K562 (cell line): ENCODE data around the gene RHOBTB3. TPM values are rescaled to one million over a fixed set of nuclear protein-coding genes. Genes with fewer than 3 reads are reported as not detected.

Experiments used
- ARID1B ChIP-seq: fragments of 450-650 bp; IDR thresholded peaks from 2 replicates; pipeline ENCODE4 v1.6.1; 2016; ENCODE audit warnings: antibody characterized with exemption, mild to moderate bottlenecking, inconsistent platforms
- CBFB ChIP-seq: sonication (generic); formaldehyde crosslinking; IDR thresholded peaks from 2 replicates; pipeline ENCODE4 v1.4.0; 2020; ENCODE audit warnings: mild to moderate bottlenecking, missing genetic modification reagents
- EP300 ChIP-seq: IDR thresholded peaks from 2 replicates; pipeline ENCODE4 v1.6.1; 2012; ENCODE audit warnings: low read length, improper control_type of control experiment
- ESRRA ChIP-seq: fragments of 450-650 bp; IDR thresholded peaks from 2 replicates; pipeline ENCODE4 v1.6.1; 2014; ENCODE audit warnings: low read depth, mild to moderate bottlenecking, moderate library complexity, borderline replicate concordance
- FIP1L1 ChIP-seq: fragments of 200-400 bp; formaldehyde crosslinking; IDR thresholded peaks from 2 replicates; pipeline ENCODE4 v1.6.1; 2018; ENCODE audit warnings: mild to moderate bottlenecking, low read depth, low read length; ENCODE audit not compliant: poor library complexity, severe bottlenecking
- HDAC3 ChIP-seq: fragments of 450-650 bp; IDR thresholded peaks from 2 replicates; pipeline ENCODE4 v1.6.1; 2018; ENCODE audit warnings: borderline replicate concordance, mild to moderate bottlenecking, moderate library complexity; ENCODE audit not compliant: partially characterized antibody
- MBD2 ChIP-seq: sonication (generic); IDR thresholded peaks from 2 replicates; pipeline ENCODE4 v1.6.1; 2016; ENCODE audit warnings: low read depth, borderline replicate concordance
- MCM7 ChIP-seq, 2 experiments: fragments of 450-650 bp; IDR thresholded peaks; 2 replicates each; pipeline ENCODE4 v1.6.1; 2016 to 2018
- MTA3 ChIP-seq: fragments of 450-650 bp; formaldehyde crosslinking; IDR thresholded peaks from 2 replicates; pipeline ENCODE4 v1.6.1; 2017; ENCODE audit warnings: mild to moderate bottlenecking, borderline replicate concordance
- NCOA2 ChIP-seq, 2 experiments: fragments of 450-650 bp; IDR thresholded peaks; 2 replicates each; pipeline ENCODE4 v1.6.1; 2018; ENCODE audit warnings: mild to moderate bottlenecking in 2 of 2, moderate library complexity in 1 of 2; ENCODE audit not compliant: partially characterized antibody in 2 of 2
- PHB2 ChIP-seq: fragments of 450-650 bp; IDR thresholded peaks from 2 replicates; pipeline ENCODE4 v1.6.1; 2017; ENCODE audit warnings: low read depth
- POLR2H ChIP-seq: IDR thresholded peaks from 2 replicates; pipeline ENCODE4 v1.6.1; 2016; ENCODE audit warnings: missing genetic modification characterization, low read depth, mild to moderate bottlenecking, control low read depth, missing compliant biosample characterization, moderate library complexity
- SMAD1 ChIP-seq: fragments of 150-350 bp; IDR thresholded peaks from 2 replicates; pipeline ENCODE4 v1.6.1; 2014; ENCODE audit warnings: low read length, low read depth; ENCODE audit not compliant: partially characterized antibody
- SMAD3 ChIP-seq: fragments of 450-650 bp; formaldehyde crosslinking; conservative IDR thresholded peaks from 2 replicates; pipeline ENCODE4 v1.4.0; 2020; ENCODE audit warnings: mild to moderate bottlenecking
- SMARCA4 ChIP-seq: fragments of 450-650 bp; IDR thresholded peaks from 2 replicates; pipeline ENCODE4 v1.6.1; 2016
- TBP ChIP-seq: optimal IDR thresholded peaks from 2 replicates; pipeline ENCODE3; 2011; ENCODE audit warnings: low read depth, low read length, improper control_type of control experiment
- TRIM24 ChIP-seq, 2 experiments: fragments of 450-650 bp; IDR thresholded peaks; 2 replicates each; pipeline ENCODE4 v1.6.1; 2016
- U2AF1 ChIP-seq: fragments of 200-400 bp; formaldehyde crosslinking; optimal IDR thresholded peaks from 2 replicates; pipeline ENCODE3; 2017; ENCODE audit warnings: mild to moderate bottlenecking, low read depth, low read length, moderate library complexity
- ZNF589 ChIP-seq: fragments of 200-800 bp; sonication (Bioruptor generic); IDR thresholded peaks from 2 replicates; pipeline ENCODE4 v1.6.1; 2016; ENCODE audit warnings: low read depth, missing genetic modification characterization, missing compliant biosample characterization
- ZSCAN29 ChIP-seq: fragments of 450-650 bp; IDR thresholded peaks from 2 replicates; pipeline ENCODE4 v1.6.1; 2017
- ZSCAN32 ChIP-seq: fragments of 450-650 bp; formaldehyde crosslinking; IDR thresholded peaks from 2 replicates; pipeline ENCODE4 v1.4.0; 2020; ENCODE audit warnings: mild to moderate bottlenecking, moderate library complexity
- polyA plus RNA-seq, 8 experiments: library from polyadenylated mRNA; depleted of rRNA in 4 of 8; stranded (reverse) in 5 of 8; unstranded in 3 of 8; fragments of >200 nt; fragmentation: Nextera tagmentation in 2 of 8; fragmentation: Illumina TruSeq in 1 of 8; extraction: Ambion mirVana in 2 of 8; extraction: Trizol in 1 of 8; gene quantifications; 2 replicates each; pipeline versions ENCODE4 v1.2.1 to v1.2.3, GENCODE V29; 2011 to 2014; ENCODE audit warnings: inconsistent platforms in 1 of 8, missing spikeins in 1 of 8
- total RNA-seq, 7 experiments: library from RNA; depleted of rRNA in 6 of 7; stranded (reverse); fragments of >200 nt in 6 of 7; fragmentation: Illumina TruSeq in 2 of 7; extraction: Trizol in 2 of 7; gene quantifications; 2 replicates each; pipeline versions ENCODE4 v1.2.1 to v1.2.3, GENCODE V29; 2011 to 2021; ENCODE audit warnings: low replicate concordance in 1 of 7
- TF ChIP-seq, protein P1 (sequence below): fragments of 200-800 bp; sonication (Bioruptor generic); IDR thresholded peaks from 2 replicates; pipeline ENCODE4 v1.6.1; 2017; ENCODE audit warnings: missing genetic modification characterization, missing compliant biosample characterization
- TF ChIP-seq, protein P2 (sequence below), 2 experiments: IDR thresholded peaks; 2 replicates each; pipeline ENCODE4 v1.6.1; 2012; ENCODE audit warnings: improper control_type of control experiment in 2 of 2, low read depth in 2 of 2, low read length in 2 of 2, borderline replicate concordance in 1 of 2
- TF ChIP-seq, protein P3 (sequence below): fragments of 450-650 bp; IDR thresholded peaks from 2 replicates; pipeline ENCODE4 v1.6.1; 2016; ENCODE audit warnings: borderline replicate concordance

RHOBTB3 gene
- total and polyA plus RNA-seq, 9 of the 15 experiments (the other 6 are each of a cell fraction or from before 2014, with no cell fraction given), result 39.7 to 143 (median 115) TPM

DNA sequence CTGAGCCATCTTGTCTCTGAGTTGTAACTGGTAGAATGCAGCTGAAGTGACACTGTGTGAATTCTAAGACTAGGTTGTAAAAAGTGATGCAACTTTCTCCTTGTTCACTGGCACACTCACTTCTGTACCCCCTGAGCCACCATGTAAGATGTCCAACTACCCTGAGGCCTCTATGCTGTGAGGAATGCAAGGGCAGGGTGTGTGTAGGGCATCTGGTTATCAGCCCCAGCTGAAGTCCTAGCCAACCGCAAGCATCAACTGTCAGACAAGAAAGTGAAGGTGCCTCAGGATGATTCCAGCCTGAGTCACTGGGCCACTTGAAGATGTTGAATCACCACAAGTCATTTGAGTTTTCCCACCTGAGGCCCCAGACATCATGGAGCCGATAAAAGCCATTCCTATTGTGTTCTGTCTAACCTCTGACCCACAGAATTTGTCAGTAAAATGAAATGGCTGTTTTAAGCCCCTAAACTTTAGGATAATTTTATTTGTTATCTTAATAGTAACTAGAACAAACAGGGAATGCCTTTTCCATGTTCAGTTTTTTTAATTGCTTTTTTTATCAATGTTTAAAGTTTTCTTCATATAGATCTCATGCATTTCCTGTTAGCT lies 18.7 kb upstream of the RHOBTB3 start (continued):
- peak; percentile 85 to 89 for TF ChIP-seq TRIM24 (IDR thresholded peaks at IDR 0.05)
- TF ChIP-seq ESRRA, result peak; percentile 97
- TF ChIP-seq SMARCA4, result peak; percentile 98
- peak; percentile 95 for TF ChIP-seq HDAC3
- no peak for TF ChIP-seq MCM7 (IDR thresholded peaks at IDR 0.05)
- peak; percentile 83 for TF ChIP-seq PHB2
- TF ChIP-seq NCOA2 (IDR thresholded peaks at IDR 0.05; ENCODE audit: partially characterized antibody in 2 of 2), result peak; percentile 84 to 90
- 0 out of 2 replicates have a peak, but pooled peaks have one; percentile 40 for TF ChIP-seq SMAD3 (CRISPR knock-in tag)
- TF ChIP-seq U2AF1, result no peak
- TF ChIP-seq MTA3, result peak; percentile 92
- no peak for TF ChIP-seq FIP1L1
- 0 out of 2 replicates have a peak, but pooled peaks have one; percentile 47 for TF ChIP-seq ZNF589 (CRISPR knock-in tag)
- peak; percentile 87 for TF ChIP-seq ZSCAN32 (CRISPR knock-in tag)
- no peak for TF ChIP-seq ZSCAN29
- peak; percentile 96 for TF ChIP-seq SMAD1
- TF ChIP-seq, protein P1, sequence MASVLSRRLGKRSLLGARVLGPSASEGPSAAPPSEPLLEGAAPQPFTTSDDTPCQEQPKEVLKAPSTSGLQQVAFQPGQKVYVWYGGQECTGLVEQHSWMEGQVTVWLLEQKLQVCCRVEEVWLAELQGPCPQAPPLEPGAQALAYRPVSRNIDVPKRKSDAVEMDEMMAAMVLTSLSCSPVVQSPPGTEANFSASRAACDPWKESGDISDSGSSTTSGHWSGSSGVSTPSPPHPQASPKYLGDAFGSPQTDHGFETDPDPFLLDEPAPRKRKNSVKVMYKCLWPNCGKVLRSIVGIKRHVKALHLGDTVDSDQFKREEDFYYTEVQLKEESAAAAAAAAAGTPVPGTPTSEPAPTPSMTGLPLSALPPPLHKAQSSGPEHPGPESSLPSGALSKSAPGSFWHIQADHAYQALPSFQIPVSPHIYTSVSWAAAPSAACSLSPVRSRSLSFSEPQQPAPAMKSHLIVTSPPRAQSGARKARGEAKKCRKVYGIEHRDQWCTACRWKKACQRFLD (CRISPR knock-in tag), result peak; percentile 85
- TF ChIP-seq, protein P2, sequence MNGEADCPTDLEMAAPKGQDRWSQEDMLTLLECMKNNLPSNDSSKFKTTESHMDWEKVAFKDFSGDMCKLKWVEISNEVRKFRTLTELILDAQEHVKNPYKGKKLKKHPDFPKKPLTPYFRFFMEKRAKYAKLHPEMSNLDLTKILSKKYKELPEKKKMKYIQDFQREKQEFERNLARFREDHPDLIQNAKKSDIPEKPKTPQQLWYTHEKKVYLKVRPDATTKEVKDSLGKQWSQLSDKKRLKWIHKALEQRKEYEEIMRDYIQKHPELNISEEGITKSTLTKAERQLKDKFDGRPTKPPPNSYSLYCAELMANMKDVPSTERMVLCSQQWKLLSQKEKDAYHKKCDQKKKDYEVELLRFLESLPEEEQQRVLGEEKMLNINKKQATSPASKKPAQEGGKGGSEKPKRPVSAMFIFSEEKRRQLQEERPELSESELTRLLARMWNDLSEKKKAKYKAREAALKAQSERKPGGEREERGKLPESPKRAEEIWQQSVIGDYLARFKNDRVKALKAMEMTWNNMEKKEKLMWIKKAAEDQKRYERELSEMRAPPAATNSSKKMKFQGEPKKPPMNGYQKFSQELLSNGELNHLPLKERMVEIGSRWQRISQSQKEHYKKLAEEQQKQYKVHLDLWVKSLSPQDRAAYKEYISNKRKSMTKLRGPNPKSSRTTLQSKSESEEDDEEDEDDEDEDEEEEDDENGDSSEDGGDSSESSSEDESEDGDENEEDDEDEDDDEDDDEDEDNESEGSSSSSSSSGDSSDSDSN (IDR thresholded peaks at IDR 0.05; ENCODE audit: borderline replicate concordance in 1 of 2, low read depth in 2 of 2, low read length in 2 of 2), result 0 out of 4 replicates have a peak, but pooled peaks of 1 of the 2 experiments have one; percentile 8
- TF ChIP-seq POLR2H, result peak; percentile 71
- TF ChIP-seq, protein P3, sequence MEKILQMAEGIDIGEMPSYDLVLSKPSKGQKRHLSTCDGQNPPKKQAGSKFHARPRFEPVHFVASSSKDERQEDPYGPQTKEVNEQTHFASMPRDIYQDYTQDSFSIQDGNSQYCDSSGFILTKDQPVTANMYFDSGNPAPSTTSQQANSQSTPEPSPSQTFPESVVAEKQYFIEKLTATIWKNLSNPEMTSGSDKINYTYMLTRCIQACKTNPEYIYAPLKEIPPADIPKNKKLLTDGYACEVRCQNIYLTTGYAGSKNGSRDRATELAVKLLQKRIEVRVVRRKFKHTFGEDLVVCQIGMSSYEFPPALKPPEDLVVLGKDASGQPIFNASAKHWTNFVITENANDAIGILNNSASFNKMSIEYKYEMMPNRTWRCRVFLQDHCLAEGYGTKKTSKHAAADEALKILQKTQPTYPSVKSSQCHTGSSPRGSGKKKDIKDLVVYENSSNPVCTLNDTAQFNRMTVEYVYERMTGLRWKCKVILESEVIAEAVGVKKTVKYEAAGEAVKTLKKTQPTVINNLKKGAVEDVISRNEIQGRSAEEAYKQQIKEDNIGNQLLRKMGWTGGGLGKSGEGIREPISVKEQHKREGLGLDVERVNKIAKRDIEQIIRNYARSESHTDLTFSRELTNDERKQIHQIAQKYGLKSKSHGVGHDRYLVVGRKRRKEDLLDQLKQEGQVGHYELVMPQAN, result no peak
- TF ChIP-seq CBFB (CRISPR knock-in tag), result peak; percentile 99
- peak; percentile 87 for TF ChIP-seq MBD2
- peak; percentile 64 for TF ChIP-seq TBP
- TF ChIP-seq ARID1B, result peak; percentile 98
- TF ChIP-seq EP300, result peak; percentile 100
